HuH-7 (cell line): ENCODE measurements around the gene SLC25A26.
"Not testable (repeated sequence)": the region's sequence is repeated elsewhere in the genome, so short reads cannot be mapped to it uniquely, and the experiment has no call there.

ENCODE experiments used
- DNase-seq: peaks from one replicate; pipeline ENCODE4 v3.0.0; 2011; ENCODE audit warnings: low spot score

SLC25A26 gene

GRCh38 chr3:66270288-66270687 is 49.5 kb downstream of the SLC25A26 start:
- no peak for DNase-seq

DNA sequence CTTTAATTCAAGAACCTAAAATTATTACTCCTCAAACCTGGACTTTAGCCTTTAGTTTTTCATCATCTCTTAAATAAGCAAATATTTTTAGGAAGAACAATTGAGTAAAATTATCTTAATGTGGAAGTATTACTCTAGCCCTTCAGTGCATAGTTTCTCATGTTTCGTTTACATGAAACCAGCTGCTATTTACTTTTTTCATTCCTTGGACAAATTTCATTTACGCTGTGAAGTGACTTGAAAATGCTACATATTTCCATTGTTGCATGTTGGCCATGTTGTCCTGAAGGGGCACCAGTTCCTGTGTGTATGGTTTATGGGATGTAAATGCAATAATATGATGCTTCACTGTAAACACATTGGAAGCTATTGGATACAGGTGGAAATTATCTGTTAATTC is 49.9 kb downstream of the SLC25A26 start:
- DNase-seq = no peak

GRCh38 chr3:66271231-66271630 is 50.4 kb downstream of the SLC25A26 start:
- DNase-seq = no peak

- DNase-seq = no peak
Observed at GRCh38 chr3:66272016-66272415, 51.2 kb downstream of the SLC25A26 start.

- DNase-seq = not testable (repeated sequence)
Observed at GRCh38 chr3:66274837-66275236, 54.0 kb downstream of the SLC25A26 start.

DNA sequence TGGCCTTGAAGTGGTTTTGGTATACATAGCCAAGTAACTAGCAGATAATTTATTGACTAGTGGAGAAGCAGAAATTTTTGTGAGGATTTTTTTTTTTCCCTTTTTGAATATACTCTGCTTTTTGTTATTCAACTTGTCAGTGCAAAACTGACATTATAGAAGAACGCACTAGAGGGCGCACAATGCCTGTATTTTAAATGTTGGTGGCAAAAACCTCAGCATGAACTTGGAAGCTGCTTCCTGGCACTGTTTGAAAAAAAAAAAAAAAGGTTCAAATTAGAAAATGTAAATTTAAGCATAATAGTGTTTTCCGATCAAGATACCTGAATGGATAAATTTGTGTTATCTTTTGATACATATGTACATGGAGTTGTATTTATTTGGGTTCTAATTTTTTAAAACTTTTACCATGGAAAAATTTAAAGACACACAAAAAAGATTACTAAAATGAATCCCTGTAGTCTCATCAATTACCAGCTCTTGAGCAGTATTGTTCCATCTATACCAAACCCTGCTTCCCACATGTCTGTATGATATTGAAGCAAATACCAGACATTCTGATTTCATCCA is 56.0 kb downstream of the SLC25A26 start:
- DNase-seq = no peak

- no peak for DNase-seq
Observed at GRCh38 chr3:66279168-66279567, 58.4 kb downstream of the SLC25A26 start.

GRCh38 chr3:66280304-66280703 is 59.5 kb downstream of the SLC25A26 start:
- no peak for DNase-seq

GRCh38 chr3:66291922-66292321 is 71.1 kb downstream of the SLC25A26 start:
- DNase-seq = not testable (repeated sequence)

- no peak for DNase-seq
Observed at GRCh38 chr3:66297260-66297873, 76.6 kb downstream of the SLC25A26 start.

GRCh38 chr3:66297900-66298299 is 77.1 kb downstream of the SLC25A26 start:
- no peak for DNase-seq

GRCh38 chr3:66298591-66298990 is 77.8 kb downstream of the SLC25A26 start:
- DNase-seq = no peak

- DNase-seq = not testable (repeated sequence)
Observed at GRCh38 chr3:66299085-66299484, 78.3 kb downstream of the SLC25A26 start.

DNA sequence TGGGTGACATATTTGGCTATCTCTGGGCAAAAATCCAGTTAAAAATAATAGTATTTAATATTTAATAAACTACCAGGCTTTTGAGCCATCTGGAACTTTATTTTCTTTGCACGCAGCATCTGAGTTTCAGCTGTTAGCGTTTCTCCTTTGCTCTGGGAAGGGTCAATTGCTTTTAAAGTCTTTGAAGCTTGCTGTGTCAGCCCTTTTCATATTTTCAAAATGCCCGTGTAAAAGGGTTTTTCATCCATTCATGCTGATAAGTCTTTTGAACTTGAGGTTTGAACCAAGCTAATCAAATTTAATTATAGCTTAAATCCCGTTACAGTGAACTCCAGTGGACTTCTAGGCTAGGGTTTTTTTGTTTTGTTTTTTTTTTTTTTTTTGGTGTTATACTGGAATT is 79.1 kb downstream of the SLC25A26 start:
- no peak for DNase-seq

GRCh38 chr3:66302288-66302687 is 81.5 kb downstream of the SLC25A26 start:
- DNase-seq = no peak

DNA sequence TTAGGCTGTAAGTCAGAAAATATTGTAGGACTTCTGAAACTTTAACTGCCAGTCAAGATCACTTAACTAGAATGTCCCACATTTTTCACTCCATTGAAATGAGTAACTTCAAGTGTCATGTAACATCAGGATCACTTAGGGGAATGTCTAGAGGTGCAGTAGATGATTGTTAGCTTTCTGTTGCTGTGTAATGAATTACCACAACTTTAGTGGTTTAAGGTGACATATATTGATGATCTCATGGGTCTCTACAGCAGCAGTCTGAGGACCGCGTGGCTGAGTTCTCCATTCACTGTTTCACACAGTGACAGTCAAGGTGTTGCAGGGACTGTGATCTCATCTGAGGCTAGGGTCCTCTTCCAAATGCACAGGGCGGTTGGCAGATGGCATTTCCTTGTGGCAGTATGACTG is 82.7 kb downstream of the SLC25A26 start:
- no peak for DNase-seq

GRCh38 chr3:66304293-66304692 is 83.5 kb downstream of the SLC25A26 start:
- DNase-seq = no peak

- not testable (repeated sequence) for DNase-seq
Observed at GRCh38 chr3:66306086-66306485, 85.3 kb downstream of the SLC25A26 start.

- not testable (repeated sequence) for DNase-seq
Observed at GRCh38 chr3:66306991-66307390, 86.2 kb downstream of the SLC25A26 start.

- DNase-seq = no peak
Observed at GRCh38 chr3:66312039-66312438, 91.2 kb downstream of the SLC25A26 start.

DNA sequence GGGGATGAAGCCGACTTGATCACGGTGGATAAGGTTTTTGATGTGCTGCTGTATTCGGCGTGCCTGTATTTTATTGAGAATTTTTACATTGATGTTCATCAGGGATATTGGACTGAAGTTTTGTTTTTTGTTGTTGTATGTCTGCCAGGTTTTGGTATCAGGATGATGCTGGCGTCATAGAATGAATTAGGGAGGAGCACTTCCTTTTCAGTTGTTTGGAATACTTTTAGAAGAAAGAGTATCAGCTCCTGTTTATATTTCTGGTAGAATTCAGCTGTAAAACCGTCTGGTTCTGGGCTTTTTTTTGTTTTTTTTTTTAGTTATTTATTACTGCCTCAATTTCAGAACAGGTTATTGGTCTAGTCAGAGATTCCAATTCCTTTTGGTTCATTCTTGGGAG is 93.7 kb downstream of the SLC25A26 start:
- no peak for DNase-seq

DNA sequence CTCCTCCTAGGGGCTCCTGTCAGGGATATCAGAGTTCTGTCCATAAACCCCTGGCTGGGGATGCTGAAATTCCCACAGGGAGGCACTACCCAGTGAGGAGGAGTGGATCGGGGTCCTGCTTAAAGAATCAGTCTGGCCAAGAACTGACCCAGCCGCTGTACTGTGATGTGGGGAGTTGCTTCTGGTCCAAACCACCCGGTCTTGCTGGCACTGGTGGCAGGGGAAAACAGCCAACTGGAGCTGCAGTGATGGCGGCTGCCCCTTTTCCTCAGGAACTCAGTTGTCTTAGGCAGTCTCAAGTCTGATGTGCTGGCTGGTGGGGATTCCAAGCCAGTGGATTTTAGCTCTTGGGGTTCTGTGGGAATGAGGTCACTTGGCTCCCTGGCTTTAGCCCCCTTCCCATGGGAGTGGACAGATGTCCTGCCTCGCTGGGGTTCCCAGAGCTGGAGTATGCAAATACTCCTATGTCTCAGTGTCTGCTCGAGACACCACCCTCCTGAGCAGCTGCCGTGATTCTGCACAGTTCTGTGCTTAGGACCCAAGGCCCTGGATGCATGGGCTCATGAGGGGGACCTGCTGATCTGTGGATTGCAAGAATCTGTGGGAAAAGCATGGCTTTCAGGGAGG is 97.1 kb downstream of the SLC25A26 start:
- DNase-seq = no peak

DNA sequence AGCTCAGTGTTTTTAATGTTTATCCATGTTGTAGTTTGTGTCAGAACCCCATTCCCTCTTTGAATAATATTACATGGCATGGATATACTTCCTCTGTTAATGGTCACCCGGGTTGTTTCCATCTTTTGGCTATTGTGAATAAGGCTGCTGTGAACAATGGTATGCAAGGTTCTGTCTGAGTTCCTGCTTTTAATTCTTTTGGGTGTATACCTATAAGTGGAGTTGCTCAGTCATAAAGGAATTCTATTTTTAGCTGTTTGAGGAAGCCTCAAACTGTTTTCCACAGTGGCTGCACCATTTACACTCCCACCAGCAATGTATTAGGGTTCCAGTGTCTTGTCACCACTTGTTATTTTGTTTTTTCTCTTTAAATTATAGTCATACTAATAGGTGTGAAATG is 99.6 kb downstream of the SLC25A26 start:
- DNase-seq = no peak

DNA sequence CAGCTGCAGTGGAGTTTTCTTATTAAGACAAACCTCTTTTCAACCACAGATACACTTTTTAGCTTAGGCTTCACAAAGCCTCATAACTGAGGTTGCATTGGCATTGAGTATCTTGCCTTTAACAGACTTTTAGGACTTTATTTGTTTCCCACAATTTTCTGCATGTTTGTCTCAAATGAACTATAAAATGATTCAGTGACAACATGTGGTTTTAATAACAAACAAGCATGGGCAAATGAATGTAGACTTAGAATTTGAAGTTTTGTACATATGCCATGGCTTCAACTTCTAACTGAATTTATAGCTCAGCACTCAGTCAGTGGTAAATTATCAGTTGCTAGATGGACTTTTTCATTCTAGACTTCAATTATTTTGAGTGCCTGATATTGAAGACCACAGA is 101.6 kb downstream of the SLC25A26 start:
- DNase-seq = no peak
